Stimulated activated naive CD4-positive, alpha-beta T cell treated with Interleukin-2 at 50 U/mL for 16 hours (primary cell): ENCODE results near the gene GRID2.
"Not testable (repeated sequence)": the region's sequence is repeated elsewhere in the genome, so short reads cannot be mapped to it uniquely, and the experiment has no call there.

Experiments
- DNase-seq: peaks from one replicate; lab custom pipeline; 2025; lab: John Stamatoyannopoulos, UW

The GRID2 gene

GRCh38 chr4:93199492-93199891 lies 895.7 kb downstream of the GRID2 start:
- no peak for DNase-seq

GRCh38 chr4:93201471-93202096 lies 897.8 kb downstream of the GRID2 start:
- no peak for DNase-seq

- DNase-seq: no peak
These were observed 899.9 kb downstream of the GRID2 start for GRCh38 chr4:93203708-93204107.

GRCh38 chr4:93212250-93212649 lies 908.5 kb downstream of the GRID2 start:
- DNase-seq: no peak

- DNase-seq: no peak
These were observed 912.9 kb downstream of the GRID2 start for GRCh38 chr4:93216646-93217045.

- no peak for DNase-seq
These were observed 913.7 kb downstream of the GRID2 start for GRCh38 chr4:93217431-93217830.

- DNase-seq: no peak
These were observed 918.0 kb downstream of the GRID2 start for GRCh38 chr4:93221771-93222170.

GRCh38 chr4:93228021-93228420 lies 924.3 kb downstream of the GRID2 start:
- DNase-seq: no peak

- no peak for DNase-seq
These were observed 929.1 kb downstream of the GRID2 start for GRCh38 chr4:93232883-93233282.

- DNase-seq: no peak
These were observed 933.8 kb downstream of the GRID2 start for GRCh38 chr4:93237521-93237920.

- no peak for DNase-seq
These were observed 939.5 kb downstream of the GRID2 start for GRCh38 chr4:93243262-93243661.

GRCh38 chr4:93261207-93261606 lies 957.4 kb downstream of the GRID2 start:
- no peak for DNase-seq

GRCh38 chr4:93263166-93263565 lies 959.4 kb downstream of the GRID2 start:
- no peak for DNase-seq

- DNase-seq: no peak
These were observed 964.0 kb downstream of the GRID2 start for GRCh38 chr4:93267747-93268146.

- no peak for DNase-seq
These were observed 981.6 kb downstream of the GRID2 start for GRCh38 chr4:93285346-93285745.

GRCh38 chr4:93289241-93289640 lies 985.5 kb downstream of the GRID2 start:
- DNase-seq: no peak

GRCh38 chr4:93289831-93290230 lies 986.1 kb downstream of the GRID2 start:
- DNase-seq: no peak

GRCh38 chr4:93299118-93299517 lies 995.4 kb downstream of the GRID2 start:
- DNase-seq: no peak

- not testable (repeated sequence) for DNase-seq
These were observed 997.2 kb downstream of the GRID2 start for GRCh38 chr4:93300780-93301555.

- DNase-seq: no peak
These were observed 998.5 kb downstream of the GRID2 start for GRCh38 chr4:93302310-93302709.

GRCh38 chr4:93303440-93303839 lies 999.7 kb downstream of the GRID2 start:
- no peak for DNase-seq

GRCh38 chr4:93312299-93312698 lies 1008.5 kb downstream of the GRID2 start:
- DNase-seq: no peak

- no peak for DNase-seq
These were observed 1009.4 kb downstream of the GRID2 start for GRCh38 chr4:93313197-93313596.

- no peak for DNase-seq
These were observed 1013.3 kb downstream of the GRID2 start for GRCh38 chr4:93317057-93317456.
